NCI-H526 (cell line): ENCODE measurements around the gene PRDM11.

ENCODE experiments used
- DNase-seq, 2 experiments: peaks; one replicate each; lab custom pipeline; 2025; lab: John Stamatoyannopoulos, UW

The PRDM11 gene

GRCh38 chr11:45142241-45143055, 4.0 kb upstream of the PRDM11 start:
- DNase-seq: no peak

GRCh38 chr11:45143494-45143893, 2.9 kb upstream of the PRDM11 start:
- DNase-seq: no peak

GRCh38 chr11:45144126-45145082, 2.0 kb upstream of the PRDM11 start:
- DNase-seq: no peak

DNA sequence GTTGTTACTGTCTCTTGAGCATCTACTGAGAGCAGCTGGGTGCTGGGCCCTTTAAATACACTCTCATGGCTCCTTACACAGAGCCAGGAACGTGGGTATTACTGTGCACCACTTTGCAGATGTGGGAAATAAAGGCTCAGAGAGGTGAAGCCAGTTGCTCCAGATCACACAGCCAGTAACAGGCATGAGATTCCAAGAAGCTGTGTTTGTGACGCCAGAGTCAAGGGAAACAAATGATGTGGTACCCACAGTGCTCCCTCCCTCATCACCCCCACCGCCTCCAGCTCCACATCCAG, 1.4 kb upstream of the PRDM11 start:
- no peak for DNase-seq

GRCh38 chr11:45145379-45146071, 914 bp upstream of the PRDM11 start:
- peak in 1 of 2 experiments; percentile 22 for DNase-seq

GRCh38 chr11:45147017-45147728, 734 bp downstream of the PRDM11 start:
- DNase-seq: peak; percentile 91 to 98

DNA sequence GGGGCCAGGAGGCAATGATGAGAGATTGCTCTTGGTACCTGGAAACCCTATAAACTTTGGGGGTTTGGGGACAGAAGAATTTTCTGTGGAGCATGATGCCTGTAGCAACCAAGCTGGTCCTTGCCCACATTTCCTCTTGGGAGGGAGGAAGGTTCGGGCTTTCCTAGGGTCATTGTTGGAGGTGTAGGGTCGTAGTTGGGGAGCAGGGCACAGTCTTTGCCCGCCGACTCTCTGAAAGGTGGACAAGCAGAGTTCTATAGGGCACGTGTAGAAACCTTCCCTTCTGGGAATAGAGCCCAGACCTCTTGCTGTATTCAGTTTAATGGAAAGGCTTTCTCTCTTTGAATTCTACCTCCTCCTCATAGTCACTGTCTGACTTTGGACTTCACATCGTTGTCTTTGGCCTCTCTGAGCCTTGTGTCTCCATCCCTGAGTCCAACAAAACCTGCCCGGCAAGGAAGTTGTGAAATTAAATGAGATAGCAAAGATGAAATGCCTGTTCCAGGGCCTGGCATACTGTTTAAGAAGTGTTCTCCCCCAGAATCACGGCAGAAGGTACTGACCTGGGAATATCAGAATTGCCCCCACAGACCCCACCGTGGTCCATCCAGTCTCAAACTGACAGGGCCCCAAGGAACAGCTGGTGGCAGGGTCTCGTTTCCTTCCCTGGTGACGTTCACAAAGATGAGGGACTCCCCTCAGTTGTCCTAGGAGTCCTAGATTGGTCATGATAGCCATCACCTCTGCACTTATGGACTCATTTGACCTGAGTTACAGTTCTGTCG, 1.6 kb downstream of the PRDM11 start:
- no peak for DNase-seq

- no peak for DNase-seq
Measured at GRCh38 chr11:45149483-45150056, 3.1 kb downstream of the PRDM11 start.

DNA sequence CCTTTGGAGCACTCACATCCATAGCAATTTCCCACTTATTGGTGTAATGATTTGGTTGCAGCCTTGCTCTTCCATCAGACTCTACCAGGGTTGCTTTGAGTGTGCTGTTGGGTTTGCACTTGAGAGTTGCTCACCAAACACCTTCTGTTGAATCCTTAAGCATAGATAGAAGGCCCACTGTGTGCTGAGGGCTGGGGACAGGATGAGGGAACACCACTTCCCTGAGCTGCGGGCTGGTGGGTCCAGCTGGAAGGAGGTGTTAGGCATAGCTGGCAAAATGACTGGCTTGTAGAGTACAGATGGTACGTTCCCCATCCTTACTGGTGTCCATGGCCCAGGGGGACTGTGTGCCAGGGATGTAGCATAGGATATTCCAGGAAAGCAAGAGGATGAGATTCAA, 3.9 kb downstream of the PRDM11 start:
- DNase-seq: no peak

- DNase-seq: no peak
Measured at GRCh38 chr11:45150943-45151342, 4.5 kb downstream of the PRDM11 start.

DNA sequence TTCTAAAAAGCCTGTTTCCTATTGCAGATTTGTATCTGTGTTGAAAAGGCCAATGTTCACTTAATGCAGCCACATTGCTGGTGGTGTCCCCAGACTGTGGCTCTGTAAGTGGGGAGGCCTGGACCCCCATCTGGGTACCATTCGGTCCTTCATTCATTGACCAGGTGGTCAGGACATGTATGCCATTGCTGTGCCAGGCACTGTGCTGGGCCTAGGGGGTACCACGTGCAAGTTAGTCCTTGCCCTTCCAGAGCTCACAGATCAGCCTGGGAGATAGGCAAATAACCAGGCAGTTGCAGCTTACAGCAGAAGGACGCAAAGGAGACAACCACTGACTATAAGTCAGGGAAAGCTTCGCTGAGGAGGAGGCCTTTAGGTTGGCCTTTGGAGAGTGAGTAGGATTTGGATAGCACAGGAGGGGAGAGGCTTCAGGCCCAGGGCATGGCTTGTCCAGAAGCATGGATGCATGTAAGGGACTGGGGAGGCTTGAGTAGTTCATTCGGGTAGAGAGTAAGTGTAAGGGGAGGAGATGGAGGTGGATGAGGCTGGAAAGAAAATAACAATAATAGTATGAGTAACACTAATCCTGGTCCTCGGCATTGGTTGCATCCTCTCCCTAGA, 5.0 kb downstream of the PRDM11 start:
- peak; percentile 74 to 86 for DNase-seq

DNA sequence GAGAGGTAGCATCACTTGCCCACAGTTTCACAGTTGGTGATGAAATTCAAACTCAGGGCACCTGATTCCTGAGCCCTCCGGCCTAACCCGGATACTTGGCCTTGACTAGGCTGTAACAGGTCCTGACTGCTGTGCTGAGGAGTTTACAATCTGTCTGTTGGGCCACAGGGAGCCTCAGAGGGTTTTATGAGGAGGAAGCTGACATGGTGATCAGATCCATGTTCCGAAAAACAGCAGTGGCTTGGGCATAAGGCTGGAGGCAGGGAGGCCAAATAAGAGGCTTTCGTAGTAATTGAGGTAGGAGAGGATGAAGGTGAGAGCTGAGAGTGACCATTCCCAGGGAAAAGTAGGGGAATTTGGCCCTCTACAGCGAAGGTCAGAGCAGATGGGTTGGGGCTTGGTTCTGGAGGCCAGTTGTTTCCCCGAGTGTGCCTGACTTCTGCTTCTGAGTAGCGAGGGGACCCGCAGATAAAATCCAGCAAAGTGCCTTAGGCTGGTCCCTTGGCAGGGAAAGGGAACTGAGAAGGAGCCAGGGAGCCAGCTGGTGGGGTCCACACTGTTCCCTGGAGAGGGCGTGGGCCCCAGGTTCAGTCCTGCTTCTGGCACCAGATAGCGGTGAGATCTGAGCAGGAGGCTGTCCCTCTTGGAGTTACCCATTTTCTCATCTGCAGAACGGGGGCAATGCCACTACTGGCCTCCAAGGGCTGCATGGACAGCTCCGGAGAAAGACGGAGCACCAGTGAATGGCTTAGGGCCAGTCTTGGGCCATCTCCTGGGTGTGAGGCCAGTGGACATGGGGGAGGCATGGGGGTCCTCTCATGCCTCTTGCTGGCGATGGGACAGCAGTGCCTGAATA, 6.5 kb downstream of the PRDM11 start:
- DNase-seq: no peak

DNA sequence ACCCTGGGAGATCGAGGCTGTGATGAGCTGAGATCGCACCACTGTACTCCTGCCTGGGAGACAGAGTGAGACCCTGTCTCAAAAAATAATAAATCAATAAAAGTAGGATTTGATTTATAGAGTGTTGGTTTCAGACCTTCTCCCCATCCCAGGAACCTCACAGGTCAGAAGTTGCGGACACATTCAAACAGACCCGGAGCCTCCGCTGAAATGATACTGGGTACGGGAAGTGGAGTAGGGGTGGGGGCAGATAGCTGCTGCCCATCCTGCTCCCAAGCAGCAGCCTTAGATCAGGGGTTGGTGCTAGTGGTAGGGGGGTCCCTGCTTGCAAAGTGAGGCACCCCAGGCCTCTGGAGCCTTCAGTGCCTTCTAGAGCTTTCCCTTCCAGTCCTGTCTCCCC, 7.8 kb downstream of the PRDM11 start:
- no peak for DNase-seq

GRCh38 chr11:45155058-45155551, 8.7 kb downstream of the PRDM11 start:
- DNase-seq: no peak

DNA sequence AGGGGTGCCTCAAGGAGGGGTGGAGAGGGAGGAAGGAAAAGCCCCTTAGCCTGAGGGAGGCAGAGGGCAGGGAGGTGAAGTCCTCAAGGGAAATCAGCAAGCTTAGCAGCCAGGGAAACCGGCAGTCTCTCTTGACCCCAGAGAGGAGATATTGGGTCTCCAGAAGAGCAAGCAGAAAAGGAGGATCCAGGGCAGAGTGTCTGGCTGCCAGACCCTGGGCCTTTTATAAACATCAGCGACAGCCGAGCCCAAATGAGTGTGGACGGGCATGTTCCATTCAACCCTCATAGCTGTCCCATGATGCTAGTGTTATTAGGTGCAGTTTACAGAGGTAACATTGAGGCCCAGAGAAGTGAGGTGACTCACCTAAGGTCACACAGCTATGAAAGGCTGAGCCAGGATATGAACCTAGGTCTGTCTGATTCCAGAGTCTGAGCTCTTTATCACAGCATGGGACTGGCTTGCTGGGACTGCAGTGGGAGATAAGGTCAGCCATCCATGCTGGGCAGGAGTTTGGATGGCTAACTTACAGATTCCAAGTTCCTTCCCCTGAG, 9.3 kb downstream of the PRDM11 start:
- DNase-seq: no peak

- DNase-seq: no peak
Measured at GRCh38 chr11:45156201-45156600, 9.8 kb downstream of the PRDM11 start.

DNA sequence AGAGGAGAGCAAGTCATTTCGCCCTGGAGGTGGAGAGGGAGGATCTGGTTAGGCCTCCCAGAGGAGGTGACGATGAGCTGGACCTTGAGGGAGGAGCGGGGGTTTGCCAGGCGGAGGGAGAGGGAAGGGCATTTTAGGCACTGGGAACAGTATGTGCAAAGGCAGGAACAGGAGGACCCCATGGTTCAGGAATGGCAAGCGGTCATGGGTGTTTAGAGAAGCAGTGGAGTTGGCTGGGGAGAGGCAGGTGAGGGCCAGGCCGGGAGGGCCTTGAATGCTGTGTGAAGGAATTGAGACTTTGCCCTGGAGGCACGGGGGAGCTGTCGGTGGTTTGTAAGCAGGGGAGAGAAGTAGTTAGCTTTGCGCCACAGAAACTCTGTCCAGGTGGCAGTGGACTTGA, 10.3 kb downstream of the PRDM11 start:
- DNase-seq: no peak

GRCh38 chr11:45157247-45158209, 11.1 kb downstream of the PRDM11 start:
- DNase-seq: no peak
